Measurements from ENCODE around the gene FBXO17.

The FBXO17 gene

DNA sequence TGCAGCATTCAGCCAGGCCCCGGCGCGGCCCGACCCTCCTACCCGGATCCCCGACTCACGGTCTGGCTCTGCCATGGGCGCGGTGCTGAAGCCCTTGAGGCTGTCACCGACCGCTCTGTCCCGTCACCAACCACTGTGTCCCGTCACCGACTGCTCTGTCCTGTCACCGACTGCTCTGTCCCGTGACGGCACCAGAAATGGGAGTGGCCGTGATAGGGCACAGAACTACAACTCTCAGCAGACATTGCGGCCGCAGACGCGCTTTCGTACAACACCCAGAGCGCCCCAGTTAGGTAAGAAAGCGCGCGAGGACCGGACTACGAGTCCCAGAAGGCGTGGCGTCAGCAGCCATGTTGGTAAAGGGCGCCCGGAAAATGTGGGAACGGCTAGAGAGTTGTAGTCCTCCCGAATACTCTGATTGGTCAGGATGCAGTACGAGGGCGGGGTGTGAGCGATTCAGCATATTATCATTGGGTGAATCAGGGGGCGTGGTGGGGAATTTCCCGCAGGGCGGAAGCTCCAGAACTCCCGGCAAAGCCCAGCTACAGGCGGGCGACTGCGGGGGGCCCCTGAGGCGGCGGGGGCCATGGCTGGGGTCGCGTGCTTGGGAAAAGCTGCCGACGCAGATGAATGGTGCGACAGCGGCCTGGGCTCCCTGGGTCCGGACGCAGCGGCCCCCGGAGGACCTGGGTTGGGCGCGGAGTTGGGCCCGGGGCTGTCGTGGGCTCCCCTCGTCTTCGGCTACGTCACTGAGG lies 75.9 kb downstream of the FBXO17 start, which contains the start of the genes NFKBIB and SIRT2:
Gene NFKBIB, plus strand, starts transcription at position 523 of the 755 bp plus-strand sequence. Its CDS starts 64 bp downstream, at position 587.
Gene SIRT2, minus strand, starts transcription at position 172 of the 755 bp plus-strand sequence. Its CDS starts 97 bp downstream, at position 75.
- in situ Hi-C loops (cut with MboI; ENCODE audit: low sequenced_read_pairs) = loop anchor here (25.0 kb wide), 1 partner anchor 487 kb away; the partner anchor contains the start of gene FAM98C

DNA sequence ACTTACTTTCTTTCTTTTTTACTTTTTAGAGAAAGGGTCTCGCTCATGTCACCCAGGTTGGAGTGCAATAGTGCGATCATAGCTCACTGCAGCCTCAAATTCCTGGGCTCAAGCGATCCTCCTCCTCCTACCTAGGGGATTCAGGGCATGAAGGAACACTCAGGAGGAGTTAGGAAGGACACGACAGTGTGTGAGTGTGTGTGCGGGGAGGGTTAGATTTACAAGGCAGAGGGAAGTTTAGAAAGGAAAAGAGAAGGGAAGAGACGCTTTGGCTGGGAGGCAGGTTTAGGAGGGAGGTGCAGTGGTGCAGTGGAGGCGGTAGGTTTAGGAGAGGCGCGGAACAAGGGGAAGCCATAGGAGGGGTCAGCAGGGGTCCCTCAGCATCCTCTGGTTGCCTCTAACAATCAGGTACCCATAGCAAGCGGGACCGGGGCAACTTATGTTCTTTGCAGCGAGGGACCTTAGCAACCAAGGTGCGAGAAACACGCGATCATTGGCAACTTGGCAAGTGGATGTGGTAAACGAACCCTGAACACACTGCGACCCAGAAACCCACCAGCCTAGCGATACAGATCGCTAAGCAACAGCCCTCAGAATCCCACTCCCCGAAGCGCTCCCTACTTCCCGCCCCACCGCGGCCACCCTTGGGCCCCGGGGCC lies 76.6 kb downstream of the FBXO17 start:
- in situ Hi-C loops (cut with MboI; ENCODE audit: low sequenced_read_pairs) = no loop called here

GRCh38 chr19:38894968-38895367 lies 80.6 kb downstream of the FBXO17 start:
- in situ Hi-C loops (cut with MboI; ENCODE audit: low sequenced_read_pairs) = no loop called here

DNA sequence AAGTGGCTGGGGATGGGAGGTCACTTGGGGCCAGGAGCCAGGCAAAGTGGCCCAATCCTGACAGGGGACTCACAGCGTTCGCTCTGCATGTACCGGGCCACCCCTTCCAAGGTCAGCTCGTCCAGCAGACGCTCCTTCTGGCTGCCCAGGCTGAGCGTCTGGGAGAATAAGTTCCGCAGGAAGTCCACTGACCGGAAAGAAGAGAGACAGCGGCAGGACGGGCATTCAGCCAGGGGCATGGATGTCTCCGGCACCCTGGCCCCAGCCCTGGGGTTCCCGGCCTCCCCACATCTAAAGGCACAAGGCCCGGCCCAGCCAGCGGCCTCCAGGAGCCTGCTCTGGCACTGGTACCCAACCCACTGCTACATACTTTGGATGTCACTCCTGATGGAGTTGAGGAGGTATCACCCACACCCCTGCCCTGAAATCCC lies 82.2 kb downstream of the FBXO17 start:
- in situ Hi-C loops (cut with MboI; ENCODE audit: low sequenced_read_pairs) = no loop called here

GRCh38 chr19:38892841-38893240 lies 82.7 kb downstream of the FBXO17 start:
- in situ Hi-C loops (cut with MboI; ENCODE audit: low sequenced_read_pairs) = no loop called here

- in situ Hi-C loops (cut with MboI; ENCODE audit: low sequenced_read_pairs) = no loop called here
Observed at GRCh38 chr19:38891771-38892170, 83.8 kb downstream of the FBXO17 start.
